Measurements from ENCODE around the gene LRRC27. TPM values are rescaled to one million over a fixed set of nuclear protein-coding genes. Genes with fewer than 3 reads are reported as not detected.

Gene LRRC27
- total RNA-seq, 1 experiment from 2014 or later, result 4.1 TPM

DNA sequence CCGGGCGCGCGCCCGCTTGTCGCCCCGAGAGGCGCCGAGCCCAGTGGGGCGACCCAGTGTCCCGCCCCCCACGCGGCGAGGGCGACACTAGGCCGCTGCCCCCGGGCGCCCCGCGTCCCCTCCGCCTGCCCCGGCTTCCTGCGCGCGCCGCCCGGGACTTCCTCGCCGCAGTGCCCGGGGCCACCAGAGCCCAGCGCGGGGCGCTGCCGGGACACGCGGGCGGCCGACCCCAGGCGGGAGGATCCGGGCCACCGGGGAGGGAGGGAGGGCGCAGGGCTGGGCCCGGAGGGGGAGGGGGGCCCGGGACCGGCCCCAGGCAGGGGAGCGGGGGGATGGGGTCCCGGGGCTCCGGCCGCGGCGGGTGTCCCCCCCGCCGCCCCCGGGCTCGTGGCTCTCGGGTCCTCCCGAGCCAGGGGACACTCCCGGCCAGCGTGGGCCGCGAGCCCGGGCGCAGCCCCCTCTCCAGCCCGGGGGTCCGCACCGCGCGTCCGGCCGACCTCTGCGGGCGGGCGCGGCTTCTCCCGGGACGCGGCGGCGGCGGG, 64.6 kb downstream of the LRRC27 start:
- TF ChIP-seq SIN3A (IDR thresholded peaks at IDR 0.05; ENCODE audit: low read depth), result no peak
- TF ChIP-seq RAD21 (IDR thresholded peaks at IDR 0.05; ENCODE audit: low read depth), result 0 out of 2 replicates have a peak, but pooled peaks have one; percentile 4
- TF ChIP-seq, protein P1, sequence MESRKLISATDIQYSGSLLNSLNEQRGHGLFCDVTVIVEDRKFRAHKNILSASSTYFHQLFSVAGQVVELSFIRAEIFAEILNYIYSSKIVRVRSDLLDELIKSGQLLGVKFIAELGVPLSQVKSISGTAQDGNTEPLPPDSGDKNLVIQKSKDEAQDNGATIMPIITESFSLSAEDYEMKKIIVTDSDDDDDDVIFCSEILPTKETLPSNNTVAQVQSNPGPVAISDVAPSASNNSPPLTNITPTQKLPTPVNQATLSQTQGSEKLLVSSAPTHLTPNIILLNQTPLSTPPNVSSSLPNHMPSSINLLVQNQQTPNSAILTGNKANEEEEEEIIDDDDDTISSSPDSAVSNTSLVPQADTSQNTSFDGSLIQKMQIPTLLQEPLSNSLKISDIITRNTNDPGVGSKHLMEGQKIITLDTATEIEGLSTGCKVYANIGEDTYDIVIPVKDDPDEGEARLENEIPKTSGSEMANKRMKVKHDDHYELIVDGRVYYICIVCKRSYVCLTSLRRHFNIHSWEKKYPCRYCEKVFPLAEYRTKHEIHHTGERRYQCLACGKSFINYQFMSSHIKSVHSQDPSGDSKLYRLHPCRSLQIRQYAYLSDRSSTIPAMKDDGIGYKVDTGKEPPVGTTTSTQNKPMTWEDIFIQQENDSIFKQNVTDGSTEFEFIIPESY (IDR thresholded peaks at IDR 0.05; ENCODE audit: extremely low read depth, insufficient replicate concordance, low read length), result no peak
- TF ChIP-seq ELF1 (IDR thresholded peaks at IDR 0.05; ENCODE audit: borderline replicate concordance, low read depth), result no peak
- peak; percentile 51; the same call in 1 of the 2 replicates for TF ChIP-seq ZFX (IDR thresholded peaks at IDR 0.05)
- TF ChIP-seq, protein P2, sequence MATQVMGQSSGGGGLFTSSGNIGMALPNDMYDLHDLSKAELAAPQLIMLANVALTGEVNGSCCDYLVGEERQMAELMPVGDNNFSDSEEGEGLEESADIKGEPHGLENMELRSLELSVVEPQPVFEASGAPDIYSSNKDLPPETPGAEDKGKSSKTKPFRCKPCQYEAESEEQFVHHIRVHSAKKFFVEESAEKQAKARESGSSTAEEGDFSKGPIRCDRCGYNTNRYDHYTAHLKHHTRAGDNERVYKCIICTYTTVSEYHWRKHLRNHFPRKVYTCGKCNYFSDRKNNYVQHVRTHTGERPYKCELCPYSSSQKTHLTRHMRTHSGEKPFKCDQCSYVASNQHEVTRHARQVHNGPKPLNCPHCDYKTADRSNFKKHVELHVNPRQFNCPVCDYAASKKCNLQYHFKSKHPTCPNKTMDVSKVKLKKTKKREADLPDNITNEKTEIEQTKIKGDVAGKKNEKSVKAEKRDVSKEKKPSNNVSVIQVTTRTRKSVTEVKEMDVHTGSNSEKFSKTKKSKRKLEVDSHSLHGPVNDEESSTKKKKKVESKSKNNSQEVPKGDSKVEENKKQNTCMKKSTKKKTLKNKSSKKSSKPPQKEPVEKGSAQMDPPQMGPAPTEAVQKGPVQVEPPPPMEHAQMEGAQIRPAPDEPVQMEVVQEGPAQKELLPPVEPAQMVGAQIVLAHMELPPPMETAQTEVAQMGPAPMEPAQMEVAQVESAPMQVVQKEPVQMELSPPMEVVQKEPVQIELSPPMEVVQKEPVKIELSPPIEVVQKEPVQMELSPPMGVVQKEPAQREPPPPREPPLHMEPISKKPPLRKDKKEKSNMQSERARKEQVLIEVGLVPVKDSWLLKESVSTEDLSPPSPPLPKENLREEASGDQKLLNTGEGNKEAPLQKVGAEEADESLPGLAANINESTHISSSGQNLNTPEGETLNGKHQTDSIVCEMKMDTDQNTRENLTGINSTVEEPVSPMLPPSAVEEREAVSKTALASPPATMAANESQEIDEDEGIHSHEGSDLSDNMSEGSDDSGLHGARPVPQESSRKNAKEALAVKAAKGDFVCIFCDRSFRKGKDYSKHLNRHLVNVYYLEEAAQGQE (IDR thresholded peaks at IDR 0.05; ENCODE audit: low read depth), result no peak
- no peak for TF ChIP-seq YY1 (IDR thresholded peaks at IDR 0.05; ENCODE audit: extremely low read depth, insufficient replicate concordance, low read depth, low read length)
- TF ChIP-seq JUND (IDR thresholded peaks at IDR 0.05), result no peak
- TF ChIP-seq ZNF274 (IDR thresholded peaks at IDR 0.05; ENCODE audit: low read depth, low read length), result no peak
- no peak for TF ChIP-seq POLR2AphosphoS5 (IDR thresholded peaks at IDR 0.05; ENCODE audit: low read depth, low read length)
- no peak overlapping the region for H2AFZ ChIP-seq (ENCODE audit: low read depth, low read length, poor library complexity, severe bottlenecking)
- H4K20me1 ChIP-seq (ENCODE audit: insufficient read depth), result no peaks in the 10 kb centered on the region
- ChIA-PET CTCF (no interaction called here), RAD21 (ENCODE audit: low non-redundant PET in 1 of 2, low total read pairs in 2 of 2, uncharacterized antibody in 2 of 2, unreplicated experiment in 2 of 2) (no interaction called here), POLR2A (no interaction called here)
- DNase-seq (ENCODE audit: low read depth, low spot score) (no peak), ATAC-seq (peak; percentile 65)
- peak overlapping the region; percentile 30 to 48 for H3K4me3 ChIP-seq (replicated peaks in 1 of 2; ENCODE audit: low read depth in 1 of 2, low read length in 2 of 2)
- peaks cover 11 to 36% of the 10 kb centered on the region in 2 experiments for H3K4me1 ChIP-seq (ENCODE audit: control insufficient read depth in 1 of 2, insufficient read depth in 2 of 2, low read length in 2 of 2)
- H3K9ac ChIP-seq (ENCODE audit: low read length), result peak overlapping the region; percentile 60
- peaks cover 36% of the 10 kb centered on the region for H3K79me2 ChIP-seq (ENCODE audit: insufficient read depth, low read length)
- H3K36me3 ChIP-seq (ENCODE audit: control insufficient read depth in 1 of 2, insufficient read depth in 2 of 2, low read length in 2 of 2), result no peaks in the 10 kb centered on the region
- peak overlapping the region; percentile 79 for H3K27ac ChIP-seq (ENCODE audit: low read depth, low read length)
- H3K4me2 ChIP-seq (ENCODE audit: low read length), result peak overlapping the region; percentile 64
- H3K27me3 ChIP-seq (ENCODE audit: insufficient read depth, low read length), result no peaks in the 10 kb centered on the region
- intact Hi-C loops (cut with micrococcal nuclease), result no loop called here
- BruUV-seq (replicated peaks), result no TSS peak
- no peaks in the 10 kb centered on the region for H3K9me2 ChIP-seq (ENCODE audit: insufficient read depth)
- H3K9me3 ChIP-seq (ENCODE audit: control insufficient read depth in 1 of 2, insufficient read depth in 1 of 2, low read depth in 1 of 2, low read length in 2 of 2), result no peaks in the 10 kb centered on the region
